Measurements from ENCODE around the gene EBI3.
"Not testable (repeated sequence)": the region's sequence is repeated elsewhere in the genome, so short reads cannot be mapped to it uniquely, and the experiment has no call there.

The EBI3 gene

GRCh38 chr19:4215807-4216206 lies 13.5 kb upstream of the EBI3 start:
- in situ Hi-C loops (cut with MboI; ENCODE audit: low pct_unique_long_range_greater_than_20kb, low sequenced_read_pairs, unreplicated experiment): no loop called here
- DNase-seq (ENCODE audit: low spot score): no peak
- no peak for TF ChIP-seq CTCF (IDR thresholded peaks at IDR 0.05; ENCODE audit: extremely low read depth, insufficient read depth, missing control alignments)

- TF ChIP-seq CTCF (IDR thresholded peaks at IDR 0.05; ENCODE audit: extremely low read depth, insufficient read depth, missing control alignments): no peak
- in situ Hi-C loops (cut with MboI; ENCODE audit: low pct_unique_long_range_greater_than_20kb, low sequenced_read_pairs, unreplicated experiment): no loop called here
Observed at GRCh38 chr19:4216846-4217245, 12.5 kb upstream of the EBI3 start.

GRCh38 chr19:4217429-4218264 lies 11.7 kb upstream of the EBI3 start:
- DNase-seq (ENCODE audit: low spot score): no peak
- in situ Hi-C loops (cut with MboI; ENCODE audit: low pct_unique_long_range_greater_than_20kb, low sequenced_read_pairs, unreplicated experiment): no loop called here
- TF ChIP-seq CTCF (IDR thresholded peaks at IDR 0.05; ENCODE audit: extremely low read depth, insufficient read depth, missing control alignments): no peak

More at GRCh38 chr19:4216846-4217245, 12.5 kb upstream of the EBI3 start:
- DNase-seq (ENCODE audit: low spot score): no peak

GRCh38 chr19:4218523-4218922 lies 10.8 kb upstream of the EBI3 start:
- DNase-seq (ENCODE audit: low spot score); in situ Hi-C loops (cut with MboI; ENCODE audit: low pct_unique_long_range_greater_than_20kb, low sequenced_read_pairs, unreplicated experiment): not testable (repeated sequence)

- DNase-seq (ENCODE audit: low spot score): no peak
- in situ Hi-C loops (cut with MboI; ENCODE audit: low pct_unique_long_range_greater_than_20kb, low sequenced_read_pairs, unreplicated experiment): no loop called here
- TF ChIP-seq CTCF (IDR thresholded peaks at IDR 0.05; ENCODE audit: extremely low read depth, insufficient read depth, missing control alignments): no peak
Observed at GRCh38 chr19:4220188-4220587, 9.1 kb upstream of the EBI3 start.

- no peak for DNase-seq (ENCODE audit: low spot score)
- in situ Hi-C loops (cut with MboI; ENCODE audit: low pct_unique_long_range_greater_than_20kb, low sequenced_read_pairs, unreplicated experiment): no loop called here
- TF ChIP-seq CTCF (IDR thresholded peaks at IDR 0.05; ENCODE audit: extremely low read depth, insufficient read depth, missing control alignments): no peak
Observed at GRCh38 chr19:4224470-4224869, 4.9 kb upstream of the EBI3 start.

GRCh38 chr19:4225885-4226284 lies 3.4 kb upstream of the EBI3 start:
- in situ Hi-C loops (cut with MboI; ENCODE audit: low pct_unique_long_range_greater_than_20kb, low sequenced_read_pairs, unreplicated experiment): no loop called here
- no peak for DNase-seq (ENCODE audit: low spot score)
- TF ChIP-seq CTCF (IDR thresholded peaks at IDR 0.05; ENCODE audit: extremely low read depth, insufficient read depth, missing control alignments): no peak

All from GM13977 (cell line).